SK-MEL-5 (cell line): ENCODE measurements around the gene EGFLAM. TPM values are rescaled to one million over a fixed set of nuclear protein-coding genes. Genes with fewer than 3 reads are reported as not detected.
"Not testable (repeated sequence)": the region's sequence is repeated elsewhere in the genome, so short reads cannot be mapped to it uniquely, and the experiment has no call there.

Experiments used
- DNase-seq: peaks from one replicate; pipeline ENCODE4 v3.0.0-alpha.2; 2016; ENCODE audit warnings: low read depth, low spot score
- in situ Hi-C: cut with HindIII; loops from 2 replicates; pipeline ENCODE4 v1.10.0; 2016; ENCODE audit warnings: low sequenced_read_pairs, high pct_unique_total_duplicates, low pct_unique_long_range_greater_than_20kb
- total RNA-seq: library from RNA; depleted of rRNA; stranded (reverse); fragments of >200 nt; shearing (Covaris generic); gene quantifications from 2 replicates; pipeline ENCODE4 v1.2.3, GENCODE V29; 2014

EGFLAM gene
- total RNA-seq, 1 experiment from 2014 or later, result not detected

- in situ Hi-C loops, result no loop called here
- DNase-seq, result no peak
Measured at GRCh38 chr5:38383701-38384100, 125.3 kb downstream of the EGFLAM start.

- in situ Hi-C loops, result no loop called here
- no peak for DNase-seq
Measured at GRCh38 chr5:38384396-38384795, 126.0 kb downstream of the EGFLAM start.

- in situ Hi-C loops, result no loop called here
Measured at GRCh38 chr5:38387161-38387560, 128.8 kb downstream of the EGFLAM start.

GRCh38 chr5:38393636-38394035, 135.3 kb downstream of the EGFLAM start:
- no peak for DNase-seq
- in situ Hi-C loops, result no loop called here

More at GRCh38 chr5:38387161-38387560, 128.8 kb downstream of the EGFLAM start:
- no peak for DNase-seq

DNA sequence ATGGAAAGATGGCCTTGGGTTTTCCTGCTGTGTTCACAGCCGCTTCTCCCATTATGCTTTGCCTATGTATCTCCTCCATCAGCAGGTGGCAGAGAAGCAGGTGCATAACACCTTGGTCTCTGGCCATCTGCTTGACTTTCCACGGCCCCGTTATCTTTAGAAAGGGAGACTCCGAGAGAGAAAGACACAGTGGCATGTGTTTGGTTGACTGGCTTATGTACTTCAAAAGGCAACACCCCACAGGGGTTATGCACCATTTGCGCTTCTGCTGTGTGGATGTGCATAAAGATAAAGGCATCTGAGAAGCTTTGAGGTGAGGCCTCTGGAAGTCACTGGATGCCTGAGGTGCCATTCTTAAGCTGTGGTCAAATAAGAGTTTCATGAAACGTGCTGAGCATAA, 138.4 kb downstream of the EGFLAM start:
- no peak for DNase-seq
- in situ Hi-C loops, result no loop called here

DNA sequence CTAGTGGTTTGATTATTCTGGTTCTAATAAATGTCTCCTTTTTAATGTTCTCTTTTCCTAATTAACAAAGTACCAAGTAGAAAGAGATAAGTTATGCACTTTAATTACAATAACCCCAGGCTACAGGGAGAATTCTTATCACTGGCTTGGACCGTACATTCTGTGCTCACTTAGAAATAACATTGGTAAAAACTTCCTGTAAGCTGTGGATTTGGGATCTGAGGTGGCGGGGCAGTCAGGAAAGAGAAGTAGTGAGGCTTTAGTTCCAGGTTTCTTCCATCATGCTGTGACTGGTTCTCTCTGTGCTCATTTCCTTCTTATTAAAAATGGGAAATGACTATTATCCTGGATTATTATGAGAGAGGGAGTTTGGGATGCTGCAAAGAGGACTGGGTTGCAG, 142.0 kb downstream of the EGFLAM start:
- in situ Hi-C loops, result no loop called here
- DNase-seq, result no peak

GRCh38 chr5:38401145-38401544, 142.8 kb downstream of the EGFLAM start:
- DNase-seq, result no peak
- in situ Hi-C loops, result no loop called here

GRCh38 chr5:38403406-38403805, 145.0 kb downstream of the EGFLAM start:
- peak; percentile 30 for DNase-seq
- in situ Hi-C loops, result no loop called here

DNA sequence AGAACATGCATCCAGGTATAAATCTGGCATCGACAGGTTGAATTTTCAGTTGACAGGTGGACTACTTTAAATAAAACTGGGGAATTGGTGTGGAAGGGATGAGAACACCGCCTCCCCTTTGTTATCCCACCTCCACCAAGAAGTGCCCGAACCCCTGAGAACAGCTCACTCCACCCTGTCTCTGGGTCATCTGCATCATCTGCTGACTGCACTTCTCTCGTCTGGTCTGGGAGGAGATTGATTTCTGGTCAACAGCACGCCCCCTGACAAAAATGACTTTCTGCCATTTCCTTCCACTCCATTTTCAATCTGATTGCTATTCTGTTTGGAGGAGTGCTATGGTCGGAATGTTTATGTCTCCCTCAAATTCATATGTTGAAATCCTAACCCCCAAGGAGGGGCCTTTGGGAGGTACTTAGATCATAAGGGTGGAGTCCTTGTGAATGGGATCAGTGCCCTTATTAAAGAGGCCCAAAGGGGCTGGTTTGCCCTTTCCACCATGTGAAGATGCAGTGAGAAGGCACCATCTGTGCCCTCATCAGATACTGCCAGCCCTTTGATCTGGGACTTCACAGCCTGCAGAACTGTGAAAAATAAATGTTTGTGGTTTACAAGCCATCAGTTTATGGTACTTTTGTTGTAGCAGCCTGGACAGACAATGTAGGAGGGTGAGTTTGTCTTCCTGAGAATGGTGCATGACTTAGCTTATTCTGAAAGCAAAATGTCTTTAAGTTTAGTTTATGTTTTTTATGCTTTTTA, 145.7 kb downstream of the EGFLAM start:
- DNase-seq, result no peak
- in situ Hi-C loops, result no loop called here

DNA sequence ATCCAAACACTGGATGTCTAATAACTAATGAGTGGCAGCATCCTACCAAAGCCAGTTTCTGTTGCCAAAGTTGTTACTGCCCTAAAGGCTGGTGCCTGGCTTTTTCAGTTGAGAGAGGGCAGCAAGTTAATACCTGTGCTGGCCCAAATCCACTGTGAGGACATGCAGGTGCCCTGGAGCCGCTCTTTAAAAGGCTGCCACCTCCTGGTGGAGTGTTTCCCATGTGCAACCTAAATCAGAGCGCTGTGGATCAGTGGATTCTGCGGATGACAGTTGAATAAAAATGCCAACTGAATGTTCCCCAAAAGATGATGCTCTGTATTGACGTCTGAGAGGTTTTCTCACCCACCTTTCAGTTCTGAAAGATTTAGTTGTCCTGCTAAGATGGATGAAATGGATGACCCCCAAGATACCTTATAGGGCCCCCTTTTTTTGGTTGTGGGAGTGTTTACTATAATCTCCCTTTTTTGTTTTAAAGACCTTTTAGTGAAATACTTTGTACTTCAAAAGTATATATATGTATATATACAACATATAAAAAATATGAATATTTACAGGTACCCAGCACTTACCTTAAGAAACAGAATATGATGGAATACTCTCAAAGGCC, 146.4 kb downstream of the EGFLAM start:
- in situ Hi-C loops, result no loop called here

GRCh38 chr5:38408446-38409198, 150.3 kb downstream of the EGFLAM start:
- DNase-seq, result no peak
- in situ Hi-C loops, result no loop called here

More for the DNA sequence above, 146.4 kb downstream of the EGFLAM start:
- DNase-seq, result peak; percentile 55

- in situ Hi-C loops, result no loop called here
- DNase-seq, result no peak
Measured at GRCh38 chr5:38410304-38410990, 152.1 kb downstream of the EGFLAM start.

DNA sequence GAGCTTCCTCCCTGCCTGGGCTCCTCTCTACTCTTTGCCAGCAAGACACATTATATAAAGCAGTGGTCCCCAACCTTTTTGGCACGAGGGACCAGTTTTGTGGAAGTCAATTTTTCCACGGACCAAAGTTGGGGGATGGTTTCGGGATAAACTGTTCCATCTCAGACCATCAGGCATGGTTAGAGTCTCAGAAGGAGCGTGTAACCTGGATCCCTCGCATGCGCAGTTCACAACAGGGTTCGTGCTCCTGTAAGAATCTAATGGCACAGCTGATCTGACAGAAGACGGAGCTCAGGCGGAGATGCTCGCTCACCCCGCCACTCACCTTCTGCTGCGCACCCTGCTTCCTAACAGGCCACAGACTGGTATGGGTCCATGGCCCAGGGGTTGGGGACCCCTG, 155.3 kb downstream of the EGFLAM start:
- no peak for DNase-seq
- in situ Hi-C loops, result no loop called here

DNA sequence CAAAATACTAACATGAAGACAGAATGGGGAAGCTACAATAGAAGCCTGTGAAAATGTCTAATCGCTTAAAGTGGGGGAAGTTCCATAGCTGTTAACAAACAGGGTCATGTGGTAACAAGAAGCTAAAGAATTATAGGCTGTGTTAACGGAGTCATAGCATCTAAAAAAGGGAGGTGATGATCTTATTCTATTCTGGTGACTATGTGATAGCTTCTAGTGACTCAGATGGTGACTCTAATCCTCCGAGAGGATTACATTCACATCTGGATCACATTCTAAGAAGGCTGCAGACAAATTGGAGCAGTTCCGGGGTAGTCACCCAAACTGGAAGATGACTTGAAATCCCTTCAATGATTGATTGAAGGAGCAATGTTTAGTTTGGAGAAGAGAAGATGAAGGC, 156.0 kb downstream of the EGFLAM start:
- in situ Hi-C loops, result no loop called here
- DNase-seq, result no peak

- DNase-seq, in situ Hi-C loops: not testable (repeated sequence)
Measured at GRCh38 chr5:38415772-38416171, 157.4 kb downstream of the EGFLAM start.

DNA sequence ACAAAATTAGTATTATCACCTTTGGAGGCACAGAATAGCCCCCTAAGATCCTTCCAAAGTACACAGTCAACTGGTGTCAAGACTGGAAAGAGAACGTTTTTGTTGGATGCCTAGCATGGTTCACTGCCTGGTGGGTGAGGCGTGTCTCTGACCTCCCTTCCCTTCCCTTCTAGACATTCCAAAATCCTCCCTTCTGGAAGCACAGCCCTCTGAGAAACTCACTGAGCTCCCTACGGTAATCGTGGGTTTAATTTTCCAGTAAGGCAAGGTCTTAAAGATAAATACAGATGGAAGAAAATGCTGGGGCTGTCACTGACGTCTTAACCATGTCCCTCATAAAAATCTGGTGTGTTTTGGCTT, 159.3 kb downstream of the EGFLAM start:
- DNase-seq, result no peak
- in situ Hi-C loops, result no loop called here

DNA sequence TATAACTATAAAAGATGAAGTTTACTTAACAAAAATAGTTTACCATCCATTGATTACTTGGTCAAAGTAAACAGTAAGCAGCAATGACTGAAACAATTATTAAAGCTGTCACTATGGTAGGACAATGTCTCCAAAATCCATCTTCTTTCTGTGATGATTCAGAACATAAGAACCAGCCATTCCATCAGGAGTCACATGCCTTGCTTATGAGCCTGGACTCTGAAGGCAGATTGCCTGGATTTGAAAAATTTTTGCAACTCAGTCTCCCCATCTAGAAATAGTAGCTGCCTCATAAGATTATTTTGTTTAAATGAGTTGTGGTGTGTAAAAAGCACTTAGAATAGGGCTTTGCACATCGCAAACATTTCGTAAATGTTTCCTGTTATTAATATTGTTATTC, 161.9 kb downstream of the EGFLAM start:
- in situ Hi-C loops, result no loop called here
- DNase-seq, result no peak

DNA sequence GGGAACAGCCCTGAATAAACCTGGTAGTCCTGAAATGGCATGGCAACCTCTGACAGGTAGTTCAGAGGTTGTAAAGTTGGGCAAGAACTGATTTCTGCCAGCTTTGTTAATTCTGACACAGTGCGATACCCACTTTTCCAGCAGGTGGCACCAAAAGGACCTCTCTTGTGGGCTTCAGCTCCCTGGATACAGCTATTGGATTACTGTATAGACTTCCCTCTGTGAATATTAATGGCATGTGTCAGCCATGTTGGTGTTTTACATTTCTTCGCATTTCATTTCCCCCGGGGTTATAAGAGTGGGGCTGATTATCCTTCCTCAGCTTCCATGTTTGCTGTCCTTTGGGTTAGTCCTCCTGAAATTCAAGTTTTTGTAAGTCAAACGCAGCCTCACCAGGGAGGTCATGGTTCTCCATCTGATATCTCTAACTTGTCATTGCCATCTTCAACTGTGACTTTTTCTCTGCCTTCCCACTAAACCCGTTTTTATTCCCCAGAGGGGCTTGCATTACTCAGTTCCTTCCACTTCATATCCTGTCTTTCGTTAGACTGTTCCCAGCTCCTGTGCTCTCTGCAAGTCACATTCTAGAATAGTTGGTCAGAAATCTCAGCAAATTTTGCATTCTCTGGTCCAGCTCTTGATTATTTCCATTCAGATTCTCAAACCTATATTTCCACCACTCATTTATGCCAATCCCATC, 162.5 kb downstream of the EGFLAM start:
- DNase-seq, result peak; percentile 91
- in situ Hi-C loops, result no loop called here
